IMR-90 (cell line): ENCODE results near the gene RAD51B. TPM values are rescaled to one million over a fixed set of nuclear protein-coding genes. Genes with fewer than 3 reads are reported as not detected.

Source experiments
- ATAC-seq: fragments of 200-7000 bp; cut with Tn5 transposase; 2 replicates; pipeline ENCODE4 v1.9.1; 2020; ENCODE audit warnings: low read depth, mild to moderate bottlenecking, moderate library complexity
- BruUV-seq: library from RNA; stranded (reverse); fragments of 400-500 nt; replicated peaks from 2 replicates; lab custom pipeline; 2021; lab: Mats Ljungman, UMichigan
- CTCF ChIA-PET: fragments of 300-600 bp; formaldehyde crosslinking; extraction: SDS; loops from one replicate; lab custom pipeline; 2021; ENCODE audit warnings: antibody characterized with exemption; lab: Yijun Ruan, JAX
- POLR2A ChIA-PET: fragments of 300-600 bp; sonication (Branson Sonifier 250); formaldehyde crosslinking; loops from one replicate; lab custom pipeline; 2022; ENCODE audit warnings: antibody characterized with exemption; ENCODE audit not compliant: unreplicated experiment; lab: Charles Lee
- DNase-seq: peaks from one replicate; pipeline ENCODE4 v3.0.0; 2013
- H2AFZ ChIP-seq: replicated peaks from 2 replicates; pipeline ENCODE3; 2013; ENCODE audit warnings: low read length, mild to moderate bottlenecking; ENCODE audit not compliant: poor library complexity
- H2AK5ac ChIP-seq: 2 replicates; pipeline ENCODE4 v1.6.1; 2013; ENCODE audit warnings: low read depth, low read length, inconsistent platforms
- H2AK9ac ChIP-seq: replicated peaks from 2 replicates; pipeline ENCODE3; 2013; ENCODE audit warnings: mild to moderate bottlenecking, low read depth, low read length, moderate library complexity; ENCODE audit not compliant: poor library complexity
- H2BK120ac ChIP-seq: 2 replicates; pipeline ENCODE4 v1.6.1; 2013; ENCODE audit warnings: low read depth, low read length, inconsistent platforms
- H2BK15ac ChIP-seq: 3 replicates; pipeline ENCODE4 v1.6.1; 2013; ENCODE audit warnings: low read depth, low read length, inconsistent platforms
- H2BK20ac ChIP-seq: 2 replicates; pipeline ENCODE4 v1.6.1; 2013; ENCODE audit warnings: low read depth, mild to moderate bottlenecking, inconsistent platforms, low read length, moderate library complexity
- H2BK5ac ChIP-seq: 2 replicates; pipeline ENCODE4 v1.6.1; 2013; ENCODE audit warnings: mild to moderate bottlenecking, low read depth, low read length, inconsistent platforms; ENCODE audit not compliant: poor library complexity, severe bottlenecking
- H3K14ac ChIP-seq: replicated peaks from 2 replicates; pipeline ENCODE4 v1.6.1; 2013; ENCODE audit warnings: low read depth, low read length, inconsistent platforms
- H3K18ac ChIP-seq: 2 replicates; pipeline ENCODE4 v1.6.1; 2013; ENCODE audit warnings: low read depth, low read length, control low read depth
- H3K23ac ChIP-seq: 2 replicates; pipeline ENCODE4 v1.6.1; 2013; ENCODE audit warnings: low read depth, low read length, inconsistent platforms
- H3K27ac ChIP-seq: 2 replicates; pipeline ENCODE4 v1.5.1; 2013; ENCODE audit warnings: mild to moderate bottlenecking, control low read depth, low read length; ENCODE audit not compliant: insufficient read depth
- H3K27me3 ChIP-seq: 2 replicates; pipeline ENCODE4 v1.6.1; 2013; ENCODE audit warnings: low read length; ENCODE audit not compliant: control insufficient read depth, insufficient read depth
- H3K36me3 ChIP-seq: 2 replicates; pipeline ENCODE4 v1.6.1; 2013; ENCODE audit warnings: low read length, mixed read lengths; ENCODE audit not compliant: control insufficient read depth, insufficient read depth
- H3K4ac ChIP-seq: 2 replicates; pipeline ENCODE4 v1.6.1; 2013; ENCODE audit warnings: low read depth, low read length, inconsistent platforms
- H3K4me1 ChIP-seq: 2 replicates; pipeline ENCODE4 v1.6.1; 2013; ENCODE audit warnings: low read length, mixed read lengths; ENCODE audit not compliant: control insufficient read depth, insufficient read depth
- H3K4me2 ChIP-seq: 2 replicates; pipeline ENCODE4 v1.6.1; 2013; ENCODE audit warnings: low read depth, mild to moderate bottlenecking, control low read depth, low read length, moderate library complexity
- H3K4me3 ChIP-seq: 2 replicates; pipeline ENCODE4 v1.5.1; 2013; ENCODE audit warnings: low read depth, mild to moderate bottlenecking, control low read depth, low read length, moderate library complexity; ENCODE audit not compliant: insufficient read depth
- H3K56ac ChIP-seq: 2 replicates; pipeline ENCODE4 v1.6.1; 2013; ENCODE audit warnings: low read length, inconsistent platforms; ENCODE audit not compliant: insufficient read depth; ENCODE audit errors: extremely low read depth
- H3K79me1 ChIP-seq, 2 experiments: 2 replicates each; pipeline ENCODE4 v1.6.1; 2013; ENCODE audit warnings: low read length in 2 of 2, inconsistent platforms in 1 of 2, low read depth in 1 of 2
- H3K9ac ChIP-seq: 2 replicates; pipeline ENCODE4 v1.6.1; 2013; ENCODE audit warnings: low read depth, low read length, control low read depth
- H3K9me1 ChIP-seq: 2 replicates; pipeline ENCODE4 v1.6.1; 2013; ENCODE audit warnings: low read length, inconsistent platforms; ENCODE audit not compliant: insufficient read depth
- H3K9me3 ChIP-seq: 2 replicates; pipeline ENCODE4 v1.6.1; 2013; ENCODE audit warnings: low read length; ENCODE audit not compliant: control insufficient read depth, insufficient read depth
- H4K20me1 ChIP-seq: 2 replicates; pipeline ENCODE4 v1.6.1; 2013; ENCODE audit warnings: low read length, inconsistent platforms; ENCODE audit not compliant: insufficient read depth
- H4K5ac ChIP-seq: 2 replicates; pipeline ENCODE4 v1.6.1; 2013; ENCODE audit warnings: mild to moderate bottlenecking, low read depth, low read length, control low read depth
- H4K8ac ChIP-seq, 2 experiments: 2 replicates each; pipeline ENCODE4 v1.6.1; 2013; ENCODE audit warnings: low read depth in 2 of 2, low read length in 2 of 2, control low read depth in 1 of 2, inconsistent platforms in 1 of 2
- H4K91ac ChIP-seq: 2 replicates; pipeline ENCODE4 v1.6.1; 2013; ENCODE audit warnings: low read depth, low read length, inconsistent platforms; ENCODE audit not compliant: insufficient read depth
- BHLHE40 ChIP-seq: fragments of 150-350 bp; IDR thresholded peaks from 2 replicates; pipeline ENCODE4 v1.6.1; 2016; ENCODE audit warnings: mild to moderate bottlenecking, low read depth, low read length
- CEBPB ChIP-seq: IDR thresholded peaks from 2 replicates; pipeline ENCODE4 v1.6.1; 2012; ENCODE audit warnings: low read depth, low read length, improper control_type of control experiment
- CHD1 ChIP-seq: IDR thresholded peaks from 2 replicates; pipeline ENCODE4 v1.6.1; 2012; ENCODE audit warnings: low read depth, low read length, improper control_type of control experiment
- FOS ChIP-seq: fragments of 150-350 bp; IDR thresholded peaks from 2 replicates; pipeline ENCODE4 v1.6.1; 2016; ENCODE audit warnings: low read depth, low read length
- MAFK ChIP-seq: IDR thresholded peaks from 2 replicates; pipeline ENCODE4 v1.6.1; 2012; ENCODE audit warnings: low read depth, low read length, improper control_type of control experiment
- MAZ ChIP-seq: IDR thresholded peaks from 2 replicates; pipeline ENCODE4 v1.6.1; 2012; ENCODE audit warnings: low read depth, mild to moderate bottlenecking, low read length, improper control_type of control experiment, moderate library complexity, borderline replicate concordance
- MXI1 ChIP-seq: IDR thresholded peaks from 2 replicates; pipeline ENCODE4 v1.6.1; 2012; ENCODE audit warnings: low read depth, mild to moderate bottlenecking, low read length, moderate library complexity, borderline replicate concordance
- NFE2L2 ChIP-seq: fragments of 150-350 bp; IDR thresholded peaks from 2 replicates; pipeline ENCODE4 v1.6.1; 2016; ENCODE audit warnings: low read depth, mild to moderate bottlenecking, low read length
- POLR2A ChIP-seq: IDR thresholded peaks from 2 replicates; pipeline ENCODE4 v1.6.1; 2012; ENCODE audit warnings: mild to moderate bottlenecking, low read depth, low read length
- RAD21 ChIP-seq: IDR thresholded peaks from 2 replicates; pipeline ENCODE4 v1.6.1; 2012; ENCODE audit warnings: low read length, improper control_type of control experiment
- RCOR1 ChIP-seq: IDR thresholded peaks from 2 replicates; pipeline ENCODE4 v1.6.1; 2012; ENCODE audit warnings: mild to moderate bottlenecking, low read length, improper control_type of control experiment; ENCODE audit not compliant: insufficient replicate concordance
- RFX5 ChIP-seq: IDR thresholded peaks from 2 replicates; pipeline ENCODE4 v1.8.0; 2012; ENCODE audit warnings: low read depth, mild to moderate bottlenecking, low read length, moderate library complexity
- SMC3 ChIP-seq: fragments of 150-350 bp; IDR thresholded peaks from 2 replicates; pipeline ENCODE4 v1.6.1; 2016; ENCODE audit warnings: low read depth, mild to moderate bottlenecking, antibody characterized with exemption, low read length, moderate library complexity
- WGBS, 2 experiments: methylation state at CpG; one replicate each; pipeline versions ENCODE4 v1.1.5 to v1.1.7; 2013; ENCODE audit warnings: missing lambda C conversion rate in 2 of 2; ENCODE audit not compliant: insufficient read length in 1 of 2; ENCODE audit errors: extremely low coverage in 2 of 2; 5-methylcytosine and 5-hydroxymethylcytosine counted together
- dilution Hi-C: fragments of 300-500 bp; cut with HindIII; formaldehyde crosslinking; loops from one replicate; pipeline ENCODE4 v1.14.3; 2018; ENCODE audit warnings: low sequenced_read_pairs; ENCODE audit not compliant: unreplicated experiment
- in situ Hi-C: fragments of 300-500 bp; cut with MboI; formaldehyde crosslinking; loops from 3 replicates; pipeline ENCODE4 v1.14.3; 2019; ENCODE audit warnings: low sequenced_read_pairs, inconsistent platforms, mixed read lengths
- intact Hi-C: fragments of 100-400 bp; cut with micrococcal nuclease; formaldehyde crosslinking; loops from 2 replicates; pipeline ENCODE4 v1.10.0; 2022
- polyA plus RNA-seq, 3 experiments: library from polyadenylated mRNA; depleted of rRNA; stranded (reverse); fragments of >200 nt; gene quantifications; 2 replicates each; pipeline ENCODE4 v1.2.3, GENCODE V29; 2012; ENCODE audit warnings: low replicate concordance in 1 of 3
- total RNA-seq: library from RNA; depleted of rRNA; stranded (reverse); fragments of >200 nt; gene quantifications from 2 replicates; pipeline ENCODE4 v1.2.3, GENCODE V29; 2012
- TF ChIP-seq, protein P1 (sequence below): fragments of 150-350 bp; IDR thresholded peaks from 2 replicates; pipeline ENCODE4 v1.6.1; 2016; ENCODE audit warnings: low read depth, mild to moderate bottlenecking, low read length, moderate library complexity, borderline replicate concordance
- TF ChIP-seq, protein P2 (sequence below): fragments of 150-350 bp; IDR thresholded peaks from 2 replicates; pipeline ENCODE4 v1.6.1; 2017; ENCODE audit warnings: mild to moderate bottlenecking, antibody characterized with exemption, low read length, low read depth
- TF ChIP-seq, protein P3 (sequence below): conservative IDR thresholded peaks from 2 replicates; pipeline ENCODE4 v1.5.1; 2012; ENCODE audit warnings: mild to moderate bottlenecking, low read depth, low read length, improper control_type of control experiment

The RAD51B gene
- total and polyA plus RNA-seq, 2 of the 4 experiments (the other 2 are of a cell fraction) = 5.1 to 18.8 TPM

DNA sequence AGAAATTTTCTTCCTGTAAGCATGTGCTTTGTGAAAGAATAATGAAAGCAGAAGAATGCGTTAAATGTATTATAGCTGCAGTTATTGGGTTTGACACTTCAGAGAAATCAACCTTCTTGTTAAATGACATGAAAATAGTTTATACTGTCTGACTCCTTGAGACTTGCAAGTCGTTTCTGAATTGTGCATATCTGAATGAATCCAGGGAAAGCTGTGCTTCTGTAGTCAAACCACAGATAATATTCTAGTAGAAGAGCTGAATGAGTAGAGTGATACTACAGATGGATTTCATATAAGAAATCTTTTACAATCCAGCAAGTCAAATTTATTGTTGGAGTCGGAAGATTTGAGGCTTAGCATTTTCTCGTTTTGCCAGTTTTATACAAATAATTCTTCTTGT is 343.3 kb downstream of the RAD51B start:
- no TSS peak for BruUV-seq
- H3K4me2 ChIP-seq = no peak overlapping the region
- H4K20me1 ChIP-seq = no peaks in the 10 kb centered on the region
- no peak overlapping the region for H2AK5ac ChIP-seq
- no peak overlapping the region for H3K4me3 ChIP-seq
- H2AK9ac ChIP-seq = no peak overlapping the region
- intact Hi-C loops (no loop called here), dilution Hi-C loops (no loop called here), in situ Hi-C loops (no loop called here)
- H2BK120ac ChIP-seq = no peak overlapping the region
- ChIA-PET CTCF (no interaction called here), POLR2A (no interaction called here)
- ATAC-seq (no peak), DNase-seq (no peak)
- H3K9ac ChIP-seq = no peak overlapping the region
- TF ChIP-seq CEBPB (no peak), MAFK (no peak), MXI1 (no peak), RAD21 (no peak), SMC3 (no peak), NFE2L2 (no peak), RFX5 (no peak), BHLHE40 (no peak), RCOR1 (no peak), FOS (no peak), CHD1 (no peak), POLR2A (no peak), MAZ (no peak)
- TF ChIP-seq, protein P1, sequence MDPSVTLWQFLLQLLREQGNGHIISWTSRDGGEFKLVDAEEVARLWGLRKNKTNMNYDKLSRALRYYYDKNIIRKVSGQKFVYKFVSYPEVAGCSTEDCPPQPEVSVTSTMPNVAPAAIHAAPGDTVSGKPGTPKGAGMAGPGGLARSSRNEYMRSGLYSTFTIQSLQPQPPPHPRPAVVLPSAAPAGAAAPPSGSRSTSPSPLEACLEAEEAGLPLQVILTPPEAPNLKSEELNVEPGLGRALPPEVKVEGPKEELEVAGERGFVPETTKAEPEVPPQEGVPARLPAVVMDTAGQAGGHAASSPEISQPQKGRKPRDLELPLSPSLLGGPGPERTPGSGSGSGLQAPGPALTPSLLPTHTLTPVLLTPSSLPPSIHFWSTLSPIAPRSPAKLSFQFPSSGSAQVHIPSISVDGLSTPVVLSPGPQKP = no peak
- TF ChIP-seq, protein P2, sequence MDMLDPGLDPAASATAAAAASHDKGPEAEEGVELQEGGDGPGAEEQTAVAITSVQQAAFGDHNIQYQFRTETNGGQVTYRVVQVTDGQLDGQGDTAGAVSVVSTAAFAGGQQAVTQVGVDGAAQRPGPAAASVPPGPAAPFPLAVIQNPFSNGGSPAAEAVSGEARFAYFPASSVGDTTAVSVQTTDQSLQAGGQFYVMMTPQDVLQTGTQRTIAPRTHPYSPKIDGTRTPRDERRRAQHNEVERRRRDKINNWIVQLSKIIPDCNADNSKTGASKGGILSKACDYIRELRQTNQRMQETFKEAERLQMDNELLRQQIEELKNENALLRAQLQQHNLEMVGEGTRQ = no peak
- TF ChIP-seq, protein P3, sequence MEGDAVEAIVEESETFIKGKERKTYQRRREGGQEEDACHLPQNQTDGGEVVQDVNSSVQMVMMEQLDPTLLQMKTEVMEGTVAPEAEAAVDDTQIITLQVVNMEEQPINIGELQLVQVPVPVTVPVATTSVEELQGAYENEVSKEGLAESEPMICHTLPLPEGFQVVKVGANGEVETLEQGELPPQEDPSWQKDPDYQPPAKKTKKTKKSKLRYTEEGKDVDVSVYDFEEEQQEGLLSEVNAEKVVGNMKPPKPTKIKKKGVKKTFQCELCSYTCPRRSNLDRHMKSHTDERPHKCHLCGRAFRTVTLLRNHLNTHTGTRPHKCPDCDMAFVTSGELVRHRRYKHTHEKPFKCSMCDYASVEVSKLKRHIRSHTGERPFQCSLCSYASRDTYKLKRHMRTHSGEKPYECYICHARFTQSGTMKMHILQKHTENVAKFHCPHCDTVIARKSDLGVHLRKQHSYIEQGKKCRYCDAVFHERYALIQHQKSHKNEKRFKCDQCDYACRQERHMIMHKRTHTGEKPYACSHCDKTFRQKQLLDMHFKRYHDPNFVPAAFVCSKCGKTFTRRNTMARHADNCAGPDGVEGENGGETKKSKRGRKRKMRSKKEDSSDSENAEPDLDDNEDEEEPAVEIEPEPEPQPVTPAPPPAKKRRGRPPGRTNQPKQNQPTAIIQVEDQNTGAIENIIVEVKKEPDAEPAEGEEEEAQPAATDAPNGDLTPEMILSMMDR = no peak
- no peak overlapping the region for H2BK20ac ChIP-seq
- no peaks in the 10 kb centered on the region; a peak in 1 of 4 replicates for H3K79me1 ChIP-seq
- no peak overlapping the region for H2BK15ac ChIP-seq
- H3K27me3 ChIP-seq = no peaks in the 10 kb centered on the region
- H4K8ac ChIP-seq = no peak overlapping the region
- no peaks in the 10 kb centered on the region for H3K9me1 ChIP-seq
- H3K9me3 ChIP-seq = no peaks in the 10 kb centered on the region
- no peak overlapping the region for H3K23ac ChIP-seq
- WGBS, 2 experiments = 67% methylated on average over 1 of the region's 4 CpGs; no CpG with 5 or more reads in 1 of the 2 experiments
- no peak overlapping the region for H2AFZ ChIP-seq
- H3K36me3 ChIP-seq = no peaks in the 10 kb centered on the region
- no peak overlapping the region for H3K27ac ChIP-seq
- H2BK5ac ChIP-seq = no peak overlapping the region
- no peak overlapping the region for H3K18ac ChIP-seq
- H4K5ac ChIP-seq = no peak overlapping the region
- no peak overlapping the region for H3K14ac ChIP-seq
- H3K4me1 ChIP-seq = peaks cover 4% of the 10 kb centered on the region; the same call in 1 of the 2 replicates
- no peak overlapping the region for H3K4ac ChIP-seq
- no peak overlapping the region for H3K56ac ChIP-seq
- no peak overlapping the region for H4K91ac ChIP-seq
